GM19455 (cell line): ENCODE results near the gene FBXL5.
"Not testable (repeated sequence)": the region's sequence is repeated elsewhere in the genome, so short reads cannot be mapped to it uniquely, and the experiment has no call there.

Source experiments
- ATAC-seq: cut with Tn5 transposase; IDR thresholded peaks from one replicate; pipeline ENCODE4 v1.9.1; 2021; ENCODE audit not compliant: unreplicated experiment

FBXL5 gene

DNA sequence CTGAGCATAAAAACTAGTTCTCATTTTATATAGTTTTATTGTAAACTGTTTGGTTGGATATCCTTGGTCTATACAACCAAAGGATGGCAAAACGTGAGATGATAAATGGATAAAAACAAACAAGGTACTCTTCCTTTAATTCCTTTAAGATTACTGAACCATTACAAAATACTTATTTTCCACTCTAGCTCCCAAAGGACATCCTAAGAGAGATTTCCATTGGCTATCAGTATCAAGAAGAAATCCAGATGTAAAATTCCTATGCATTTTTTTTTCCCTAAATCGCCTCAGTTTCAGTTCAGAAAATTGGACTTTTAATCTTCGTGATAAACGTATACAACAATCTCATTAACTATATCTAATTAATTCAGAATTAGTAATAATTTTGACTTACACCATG lies 2.3 kb downstream of the FBXL5 start:
- no peak for ATAC-seq

GRCh38 chr4:15652191-15652590 lies 3.0 kb downstream of the FBXL5 start:
- ATAC-seq = no peak

DNA sequence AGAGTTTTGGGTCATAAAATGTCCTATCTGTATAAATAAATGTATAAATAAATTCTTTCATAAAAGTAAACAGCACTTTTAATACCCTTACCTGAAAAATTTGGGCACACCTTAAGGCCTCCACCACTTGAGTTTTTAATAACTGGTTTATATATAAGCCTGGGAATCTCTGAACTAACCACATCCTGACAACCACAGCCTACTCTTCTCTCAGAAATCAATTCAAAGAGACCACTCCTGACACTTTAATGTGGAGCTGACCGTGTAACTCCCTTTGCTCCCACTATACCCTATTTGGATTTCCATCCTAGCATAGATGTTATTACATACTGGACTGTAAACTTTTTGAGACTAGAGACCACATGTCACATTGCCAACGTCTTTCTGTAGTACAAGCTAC lies 3.5 kb downstream of the FBXL5 start:
- ATAC-seq = no peak

DNA sequence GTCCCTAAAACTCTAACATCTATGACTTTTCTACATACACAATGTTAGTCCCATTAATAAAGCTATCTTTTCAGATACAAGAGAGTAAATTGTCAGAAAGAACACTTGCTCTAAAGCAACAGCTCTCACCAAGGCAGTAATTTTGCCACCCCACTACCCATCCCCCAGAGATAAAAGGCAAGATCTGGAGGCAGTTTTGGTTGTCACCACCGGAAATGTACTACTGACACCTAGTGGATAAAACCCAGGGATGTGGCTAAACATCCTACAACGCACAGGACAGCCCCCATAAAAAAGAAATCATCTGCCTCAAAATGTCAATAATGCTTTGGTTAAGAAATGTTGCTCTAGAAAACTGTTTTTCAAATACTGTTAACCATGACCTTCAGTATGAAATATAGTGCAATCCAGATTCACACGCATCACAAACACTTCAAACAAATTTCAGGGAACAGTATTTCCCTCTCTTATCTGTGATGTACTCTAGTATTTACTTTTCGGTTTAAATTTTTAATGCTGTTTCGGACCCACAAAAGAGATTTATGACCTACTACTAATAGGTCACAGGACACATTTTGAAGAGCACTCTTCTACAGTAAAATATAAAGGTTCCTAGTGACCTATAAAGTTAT lies 5.1 kb downstream of the FBXL5 start:
- peak; percentile 31 for ATAC-seq

- peak; percentile 41 for ATAC-seq
Measured at GRCh38 chr4:15648600-15648999, 6.6 kb downstream of the FBXL5 start.

DNA sequence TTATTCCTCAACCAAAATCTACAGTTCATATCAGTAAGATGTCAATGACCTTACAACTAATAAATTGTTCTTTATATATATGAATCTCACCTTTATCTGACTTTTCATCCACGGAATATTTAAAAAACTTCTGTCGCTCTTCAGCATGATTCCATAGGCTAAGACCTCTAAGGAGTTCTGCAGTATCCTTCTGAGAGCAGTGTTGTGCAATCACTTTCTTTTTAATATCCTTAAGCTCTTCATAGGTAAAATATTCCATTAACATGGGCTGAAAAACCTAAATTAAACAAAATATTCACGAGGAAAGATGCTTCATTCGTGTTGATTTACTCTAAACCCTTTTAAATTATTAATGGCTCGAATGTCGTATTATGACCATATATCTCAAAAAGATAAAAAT lies 16.7 kb downstream of the FBXL5 start:
- ATAC-seq = no peak

- ATAC-seq = no peak
Measured at GRCh38 chr4:15636818-15637217, 18.3 kb downstream of the FBXL5 start.

- not testable (repeated sequence) for ATAC-seq
Measured at GRCh38 chr4:15617407-15617806, 37.8 kb downstream of the FBXL5 start.

DNA sequence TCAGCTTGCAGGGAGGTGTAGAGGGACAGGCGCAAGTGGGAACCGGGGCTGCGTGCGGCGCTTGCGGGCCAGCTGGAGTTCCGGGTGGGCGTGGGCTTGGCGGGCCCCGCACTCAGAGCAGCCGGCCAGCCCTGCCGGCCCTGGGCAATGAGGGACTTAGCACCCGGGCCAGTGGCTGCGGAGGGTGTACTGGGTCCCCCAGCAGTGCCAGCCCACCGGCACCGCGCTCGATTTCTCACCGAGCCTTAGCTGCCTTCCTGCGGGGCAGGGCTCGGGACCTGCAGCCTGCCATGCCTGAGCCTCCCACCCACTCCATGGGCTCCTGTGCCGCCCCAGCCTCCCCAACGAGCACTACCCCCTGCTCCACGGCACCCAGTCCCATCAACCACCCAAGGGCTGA lies 40.3 kb downstream of the FBXL5 start:
- not testable (repeated sequence) for ATAC-seq

GRCh38 chr4:15612136-15612535 lies 43.0 kb downstream of the FBXL5 start:
- ATAC-seq = no peak

GRCh38 chr4:15610855-15611254 lies 44.3 kb downstream of the FBXL5 start:
- ATAC-seq = no peak

GRCh38 chr4:15605537-15605936 lies 49.6 kb downstream of the FBXL5 start:
- ATAC-seq = no peak

DNA sequence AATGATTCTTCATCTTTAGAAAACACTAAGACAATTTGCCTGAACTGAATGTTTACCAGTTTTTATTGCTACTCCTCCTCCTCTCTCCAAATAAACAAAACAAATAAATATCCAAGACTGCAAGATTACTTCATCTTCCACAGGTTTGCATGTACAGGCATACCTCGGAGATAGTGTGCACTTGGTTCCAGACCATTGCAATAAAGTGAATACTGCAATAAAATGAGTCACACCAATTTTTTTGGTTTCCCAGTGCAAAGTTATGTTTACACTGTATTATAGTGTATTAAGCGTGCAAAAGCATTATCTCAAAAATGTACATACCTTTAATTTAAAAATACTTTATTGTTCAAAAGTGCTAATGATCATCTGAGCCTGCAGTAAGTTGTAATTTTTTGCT lies 53.3 kb downstream of the FBXL5 start:
- ATAC-seq = no peak

DNA sequence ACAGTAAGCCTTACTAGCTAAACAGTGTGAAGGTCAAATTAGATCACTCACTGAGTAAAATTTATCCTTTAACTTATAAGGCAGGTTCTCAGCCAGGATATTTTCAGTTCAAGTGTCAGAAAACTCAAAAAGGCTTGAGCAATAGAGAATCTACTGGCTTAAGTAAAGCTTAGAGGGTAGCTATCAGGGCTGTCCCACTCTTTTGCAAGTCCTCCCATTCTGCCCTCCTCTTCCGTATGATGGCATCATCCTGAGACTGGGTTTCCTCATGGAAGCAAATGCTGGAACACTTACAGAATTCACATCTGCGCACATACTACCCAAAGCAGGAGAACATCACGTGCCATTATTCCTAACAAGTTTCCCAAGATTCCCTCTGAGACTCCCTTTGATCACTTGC lies 55.0 kb downstream of the FBXL5 start:
- ATAC-seq = no peak

DNA sequence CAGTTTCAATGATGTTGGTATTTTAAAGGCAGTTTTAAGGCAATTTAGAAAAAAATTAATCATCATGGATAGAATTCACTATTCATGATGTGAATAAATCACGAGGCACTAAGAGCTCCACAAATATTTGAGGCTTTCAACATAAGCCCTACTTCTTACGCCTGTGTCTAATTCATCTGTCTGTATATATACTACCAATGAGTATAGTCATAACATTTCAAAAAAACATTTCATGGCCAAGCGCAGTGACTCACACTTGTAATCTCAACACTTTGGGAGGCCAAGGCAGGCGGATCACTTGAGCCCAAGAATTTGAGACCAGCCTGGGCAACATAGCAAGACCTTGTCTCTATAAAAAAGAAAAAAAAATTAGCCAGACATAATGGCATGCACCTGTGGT lies 56.5 kb downstream of the FBXL5 start:
- ATAC-seq = no peak

DNA sequence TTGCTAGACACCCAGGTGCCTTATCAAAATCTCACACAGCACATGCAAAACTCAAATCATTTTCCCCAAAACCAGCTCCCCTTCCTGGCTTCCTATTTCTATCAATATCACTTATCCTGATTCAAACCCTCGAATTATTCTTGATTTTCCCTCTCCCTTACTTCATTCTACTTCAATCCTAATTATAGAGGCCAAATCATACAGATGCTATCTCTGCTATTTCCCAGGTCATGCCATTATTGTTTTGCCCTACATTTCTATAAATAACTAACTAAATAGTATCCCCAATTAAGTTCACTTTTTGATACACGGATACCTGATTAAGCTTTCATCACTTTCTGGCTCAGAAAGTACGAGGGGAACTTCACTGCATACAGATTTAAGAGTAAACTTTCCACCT lies 62.4 kb downstream of the FBXL5 start:
- ATAC-seq = no peak

DNA sequence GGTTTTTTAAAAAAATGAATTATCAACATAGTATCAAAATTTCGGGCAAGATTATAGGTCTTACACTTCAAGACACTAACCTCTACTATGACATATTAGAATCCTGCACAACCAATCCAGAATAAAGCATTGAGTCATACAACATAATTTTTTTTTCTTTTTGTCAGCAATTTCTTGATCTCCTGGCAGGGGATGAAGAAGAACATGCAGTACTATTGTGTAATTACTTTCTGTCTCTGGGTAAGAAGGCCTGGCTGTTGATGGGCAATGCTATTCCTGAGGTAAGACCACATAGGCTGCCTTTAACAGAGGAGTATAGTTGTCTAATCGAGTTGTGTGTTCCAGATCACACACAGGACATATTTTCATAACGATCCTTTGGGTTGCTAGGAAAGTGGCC lies 67.5 kb downstream of the FBXL5 start:
- ATAC-seq = no peak

DNA sequence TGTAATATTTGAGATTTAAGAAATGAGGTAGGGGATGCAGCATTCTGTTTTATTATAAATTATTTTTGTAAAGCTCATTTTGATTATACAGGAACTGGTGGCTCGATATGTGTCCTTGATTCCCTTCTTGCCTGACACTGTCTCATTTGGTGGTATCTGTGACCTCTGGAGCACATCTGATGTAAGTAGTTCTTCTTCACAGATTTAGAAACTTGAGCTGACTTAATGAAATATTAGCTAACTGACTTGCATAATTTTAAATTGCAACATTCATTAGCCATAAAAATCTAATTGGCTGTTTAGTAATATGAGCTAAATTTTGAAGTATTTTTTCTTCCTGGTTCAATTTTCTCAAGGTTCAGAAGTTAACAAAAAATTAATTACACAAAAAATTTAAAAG lies 69.1 kb downstream of the FBXL5 start:
- no peak for ATAC-seq

GRCh38 chr4:15585331-15585730 lies 69.8 kb downstream of the FBXL5 start:
- no peak for ATAC-seq

GRCh38 chr4:15584785-15585184 lies 70.4 kb downstream of the FBXL5 start:
- no peak for ATAC-seq

- ATAC-seq = no peak
Measured at GRCh38 chr4:15577508-15577907, 77.6 kb downstream of the FBXL5 start.

GRCh38 chr4:15575966-15576365 lies 79.2 kb downstream of the FBXL5 start:
- no peak for ATAC-seq

GRCh38 chr4:15569746-15570145 lies 85.4 kb downstream of the FBXL5 start:
- no peak for ATAC-seq

GRCh38 chr4:15568821-15569220 lies 86.3 kb downstream of the FBXL5 start:
- ATAC-seq = no peak
